SK-N-SH (cell line): ENCODE measurements around the gene MISP3.

ENCODE experiments used
- EZH2phosphoT487 ChIP-seq: fragments of 200-600 bp; sonication (generic); IDR thresholded peaks from 2 replicates; pipeline ENCODE4 v1.6.1; 2017; ENCODE audit warnings: low read depth, mixed run types, mild to moderate bottlenecking, antibody characterized with exemption, moderate library complexity, borderline replicate concordance
- FOSL2 ChIP-seq: IDR thresholded peaks from 2 replicates; pipeline ENCODE4 v1.4.0; 2012; ENCODE audit warnings: low read depth, mild to moderate bottlenecking, moderate library complexity, borderline replicate concordance
- NRF1 ChIP-seq: IDR thresholded peaks from 2 replicates; pipeline ENCODE4 v1.6.1; 2012; ENCODE audit warnings: low read depth, mild to moderate bottlenecking, low read length
- POLR2AphosphoS5 ChIP-seq: IDR thresholded peaks from 2 replicates; pipeline ENCODE4 v1.6.1; 2012; ENCODE audit warnings: low read depth, low read length
- RAD21 ChIP-seq: IDR thresholded peaks from 2 replicates; pipeline ENCODE4 v1.6.1; 2012; ENCODE audit warnings: mild to moderate bottlenecking, low read length
- RXRA ChIP-seq: IDR thresholded peaks from 2 replicates; pipeline ENCODE4 v1.4.0; 2012; ENCODE audit warnings: low read depth, mild to moderate bottlenecking, borderline replicate concordance
- SIN3A ChIP-seq: IDR thresholded peaks from 2 replicates; pipeline ENCODE4 v1.6.1; 2012; ENCODE audit warnings: low read depth, mild to moderate bottlenecking, low read length, moderate library complexity, borderline replicate concordance
- SMC3 ChIP-seq: IDR thresholded peaks from 2 replicates; pipeline ENCODE4 v1.6.1; 2012; ENCODE audit warnings: low read depth, low read length, improper control_type of control experiment
- YY1 ChIP-seq: IDR thresholded peaks from 2 replicates; pipeline ENCODE4 v1.4.0; 2012; ENCODE audit warnings: low read depth, mild to moderate bottlenecking
- TF ChIP-seq, protein P1 (sequence below): IDR thresholded peaks from 2 replicates; pipeline ENCODE4 v1.6.1; 2012; ENCODE audit warnings: mild to moderate bottlenecking, low read depth, low read length, moderate library complexity
- TF ChIP-seq, protein P2 (sequence below): fragments of 200-600 bp; sonication (generic); IDR thresholded peaks from 2 replicates; pipeline ENCODE4 v1.6.1; 2017; ENCODE audit warnings: antibody characterized with exemption, mild to moderate bottlenecking, moderate library complexity
- TF ChIP-seq, protein P3 (sequence below): fragments of 150-350 bp; IDR thresholded peaks from 2 replicates; pipeline ENCODE4 v1.6.1; 2016; ENCODE audit warnings: mild to moderate bottlenecking, low read depth, low read length

DNA sequence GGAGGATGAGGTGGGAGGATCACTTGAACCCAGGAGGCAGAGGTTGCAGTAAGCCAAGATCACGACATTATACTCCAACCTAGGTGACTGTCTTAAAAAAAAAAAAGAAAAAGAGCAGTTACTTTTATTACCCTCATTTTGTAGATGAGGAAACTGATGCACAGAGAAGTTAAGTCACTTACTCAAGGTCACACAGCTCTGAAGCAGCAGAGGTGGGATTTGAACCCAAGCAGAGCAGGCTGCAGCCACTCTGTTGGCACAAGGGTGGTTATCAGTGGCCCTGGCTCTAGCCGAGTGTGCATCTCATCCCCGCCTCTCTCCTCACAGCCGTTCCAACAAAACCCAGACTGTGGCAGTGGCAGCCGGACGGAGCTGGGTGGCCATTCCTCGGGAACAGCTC is 33.4 kb upstream of the MISP3 start:
- TF ChIP-seq, protein P1, sequence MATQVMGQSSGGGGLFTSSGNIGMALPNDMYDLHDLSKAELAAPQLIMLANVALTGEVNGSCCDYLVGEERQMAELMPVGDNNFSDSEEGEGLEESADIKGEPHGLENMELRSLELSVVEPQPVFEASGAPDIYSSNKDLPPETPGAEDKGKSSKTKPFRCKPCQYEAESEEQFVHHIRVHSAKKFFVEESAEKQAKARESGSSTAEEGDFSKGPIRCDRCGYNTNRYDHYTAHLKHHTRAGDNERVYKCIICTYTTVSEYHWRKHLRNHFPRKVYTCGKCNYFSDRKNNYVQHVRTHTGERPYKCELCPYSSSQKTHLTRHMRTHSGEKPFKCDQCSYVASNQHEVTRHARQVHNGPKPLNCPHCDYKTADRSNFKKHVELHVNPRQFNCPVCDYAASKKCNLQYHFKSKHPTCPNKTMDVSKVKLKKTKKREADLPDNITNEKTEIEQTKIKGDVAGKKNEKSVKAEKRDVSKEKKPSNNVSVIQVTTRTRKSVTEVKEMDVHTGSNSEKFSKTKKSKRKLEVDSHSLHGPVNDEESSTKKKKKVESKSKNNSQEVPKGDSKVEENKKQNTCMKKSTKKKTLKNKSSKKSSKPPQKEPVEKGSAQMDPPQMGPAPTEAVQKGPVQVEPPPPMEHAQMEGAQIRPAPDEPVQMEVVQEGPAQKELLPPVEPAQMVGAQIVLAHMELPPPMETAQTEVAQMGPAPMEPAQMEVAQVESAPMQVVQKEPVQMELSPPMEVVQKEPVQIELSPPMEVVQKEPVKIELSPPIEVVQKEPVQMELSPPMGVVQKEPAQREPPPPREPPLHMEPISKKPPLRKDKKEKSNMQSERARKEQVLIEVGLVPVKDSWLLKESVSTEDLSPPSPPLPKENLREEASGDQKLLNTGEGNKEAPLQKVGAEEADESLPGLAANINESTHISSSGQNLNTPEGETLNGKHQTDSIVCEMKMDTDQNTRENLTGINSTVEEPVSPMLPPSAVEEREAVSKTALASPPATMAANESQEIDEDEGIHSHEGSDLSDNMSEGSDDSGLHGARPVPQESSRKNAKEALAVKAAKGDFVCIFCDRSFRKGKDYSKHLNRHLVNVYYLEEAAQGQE, result no peak
- no peak for TF ChIP-seq YY1
- TF ChIP-seq, protein P2, sequence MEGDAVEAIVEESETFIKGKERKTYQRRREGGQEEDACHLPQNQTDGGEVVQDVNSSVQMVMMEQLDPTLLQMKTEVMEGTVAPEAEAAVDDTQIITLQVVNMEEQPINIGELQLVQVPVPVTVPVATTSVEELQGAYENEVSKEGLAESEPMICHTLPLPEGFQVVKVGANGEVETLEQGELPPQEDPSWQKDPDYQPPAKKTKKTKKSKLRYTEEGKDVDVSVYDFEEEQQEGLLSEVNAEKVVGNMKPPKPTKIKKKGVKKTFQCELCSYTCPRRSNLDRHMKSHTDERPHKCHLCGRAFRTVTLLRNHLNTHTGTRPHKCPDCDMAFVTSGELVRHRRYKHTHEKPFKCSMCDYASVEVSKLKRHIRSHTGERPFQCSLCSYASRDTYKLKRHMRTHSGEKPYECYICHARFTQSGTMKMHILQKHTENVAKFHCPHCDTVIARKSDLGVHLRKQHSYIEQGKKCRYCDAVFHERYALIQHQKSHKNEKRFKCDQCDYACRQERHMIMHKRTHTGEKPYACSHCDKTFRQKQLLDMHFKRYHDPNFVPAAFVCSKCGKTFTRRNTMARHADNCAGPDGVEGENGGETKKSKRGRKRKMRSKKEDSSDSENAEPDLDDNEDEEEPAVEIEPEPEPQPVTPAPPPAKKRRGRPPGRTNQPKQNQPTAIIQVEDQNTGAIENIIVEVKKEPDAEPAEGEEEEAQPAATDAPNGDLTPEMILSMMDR, result no peak
- TF ChIP-seq, protein P3, sequence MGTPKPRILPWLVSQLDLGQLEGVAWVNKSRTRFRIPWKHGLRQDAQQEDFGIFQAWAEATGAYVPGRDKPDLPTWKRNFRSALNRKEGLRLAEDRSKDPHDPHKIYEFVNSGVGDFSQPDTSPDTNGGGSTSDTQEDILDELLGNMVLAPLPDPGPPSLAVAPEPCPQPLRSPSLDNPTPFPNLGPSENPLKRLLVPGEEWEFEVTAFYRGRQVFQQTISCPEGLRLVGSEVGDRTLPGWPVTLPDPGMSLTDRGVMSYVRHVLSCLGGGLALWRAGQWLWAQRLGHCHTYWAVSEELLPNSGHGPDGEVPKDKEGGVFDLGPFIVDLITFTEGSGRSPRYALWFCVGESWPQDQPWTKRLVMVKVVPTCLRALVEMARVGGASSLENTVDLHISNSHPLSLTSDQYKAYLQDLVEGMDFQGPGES, result no peak
- TF ChIP-seq RXRA, result no peak
- TF ChIP-seq EZH2phosphoT487, result no peak
- TF ChIP-seq POLR2AphosphoS5, result no peak
- no peak for TF ChIP-seq NRF1
- TF ChIP-seq SMC3, result no peak
- no peak for TF ChIP-seq RAD21
- no peak for TF ChIP-seq SIN3A
- TF ChIP-seq FOSL2, result no peak
